OCI-LY7 (cell line): ENCODE data around the gene EXOC3L2. TPM values are rescaled to one million over a fixed set of nuclear protein-coding genes. Genes with fewer than 3 reads are reported as not detected.

Experiments
- Bru-seq: library from RNA; stranded (reverse); fragments of 400-500 nt; gene quantifications from one replicate; lab custom pipeline; 2021; lab: Mats Ljungman, UMichigan
- BruChase-seq, 2 experiments: library from RNA; stranded (reverse); fragments of 400-500 nt; gene quantifications; one replicate each; lab custom pipeline; 2021; lab: Mats Ljungman, UMichigan
- BruUV-seq: library from RNA; stranded (reverse); fragments of 400-500 nt; replicated peaks from 2 replicates; lab custom pipeline; 2021; lab: Mats Ljungman, UMichigan
- CTCF ChIA-PET: fragments of 300-600 bp; sonication (Branson Sonifier 250); formaldehyde crosslinking; loops from one replicate; lab custom pipeline; 2022; ENCODE audit warnings: antibody characterized with exemption; ENCODE audit not compliant: unreplicated experiment; lab: Charles Lee
- POLR2A ChIA-PET: fragments of 300-600 bp; sonication (Branson Sonifier 250); formaldehyde crosslinking; loops from one replicate; lab custom pipeline; 2022; ENCODE audit warnings: antibody characterized with exemption; lab: Charles Lee
- DNase-seq: peaks from one replicate; pipeline ENCODE4 v3.0.0-alpha.2; 2015; ENCODE audit warnings: low spot score
- H2AFZ ChIP-seq: fragments of 200-600 bp; sonication (generic), shearing (Covaris generic); 2 replicates; pipeline ENCODE4 v1.6.1; 2014; ENCODE audit warnings: mild to moderate bottlenecking, antibody characterized with exemption, low read length, moderate library complexity
- H3K27ac ChIP-seq: fragments of 200-600 bp; sonication (generic); 2 replicates; pipeline ENCODE4 v1.5.1; 2014; ENCODE audit warnings: mixed run types, low read depth, mild to moderate bottlenecking, moderate library complexity, low read length, inconsistent platforms; ENCODE audit not compliant: poor library complexity, severe bottlenecking
- H3K36me3 ChIP-seq: fragments of 200-600 bp; sonication (generic); 2 replicates; pipeline ENCODE4 v1.6.1; 2014; ENCODE audit warnings: mild to moderate bottlenecking, antibody characterized with exemption, low read length, moderate library complexity, mixed read lengths; ENCODE audit not compliant: insufficient read depth
- H3K4me1 ChIP-seq: fragments of 200-600 bp; sonication (generic); 2 replicates; pipeline ENCODE4 v1.5.1; 2014; ENCODE audit warnings: mild to moderate bottlenecking, low read length; ENCODE audit not compliant: insufficient read depth, poor library complexity, severe bottlenecking
- H3K4me2 ChIP-seq: fragments of 200-600 bp; sonication (generic); 2 replicates; pipeline ENCODE4 v1.6.1; 2014; ENCODE audit warnings: mild to moderate bottlenecking, low read length
- H3K4me3 ChIP-seq: fragments of 200-600 bp; sonication (generic); 2 replicates; pipeline ENCODE4 v1.5.1; 2014; ENCODE audit warnings: mild to moderate bottlenecking, low read depth, low read length; ENCODE audit not compliant: poor library complexity, severe bottlenecking
- H3K79me2 ChIP-seq: fragments of 200-600 bp; sonication (generic); 2 replicates; pipeline ENCODE4 v1.6.1; 2016; ENCODE audit warnings: low read depth, mild to moderate bottlenecking, low read length, moderate library complexity, mixed read lengths; ENCODE audit not compliant: insufficient read depth
- H3K9me2 ChIP-seq: fragments of 200-600 bp; sonication (generic); 2 replicates; pipeline ENCODE4 v1.6.1; 2016; ENCODE audit warnings: mild to moderate bottlenecking, low read length, mixed read lengths; ENCODE audit not compliant: insufficient read depth
- H3K9me3 ChIP-seq: fragments of 200-600 bp; sonication (generic); 2 replicates; pipeline ENCODE4 v1.6.1; 2014; ENCODE audit warnings: mild to moderate bottlenecking, mixed run types, low read length, mixed read lengths
- H4K20me1 ChIP-seq: fragments of 200-600 bp; sonication (generic); 2 replicates; pipeline ENCODE4 v1.6.1; 2014; ENCODE audit warnings: mild to moderate bottlenecking, antibody characterized with exemption, low read length, moderate library complexity, mixed read lengths; ENCODE audit not compliant: insufficient read depth
- CTCF ChIP-seq: fragments of 200-600 bp; sonication (generic); conservative IDR thresholded peaks from 2 replicates; pipeline ENCODE4 v1.5.1; 2014; ENCODE audit warnings: mild to moderate bottlenecking, antibody characterized with exemption, low read length, moderate library complexity, mixed read lengths
- EZH2phosphoT487 ChIP-seq: fragments of 200-600 bp; sonication (generic); IDR thresholded peaks from 2 replicates; pipeline ENCODE4 v1.6.1; 2018; ENCODE audit warnings: low read depth, borderline replicate concordance, mild to moderate bottlenecking, mixed run types, antibody characterized with exemption, low read length, moderate library complexity, mixed read lengths
- intact Hi-C: fragments of 100-400 bp; cut with micrococcal nuclease; formaldehyde crosslinking; loops from one replicate; pipeline ENCODE4 v1.10.0; 2022; ENCODE audit not compliant: unreplicated experiment
- long read RNA-seq: library from polyadenylated mRNA; stranded (forward); transcript quantifications from one replicate; pipeline ENCODE4 v2.0.0, GENCODE V29; 2022
- total RNA-seq, 2 experiments: library from RNA; depleted of rRNA in 1 of 2; stranded (reverse); fragments of >200 nt in 1 of 2; shearing (Covaris generic) in 1 of 2; gene quantifications; 2 replicates each; pipeline ENCODE4 v1.2.3, GENCODE V29; 2014 to 2022

Gene EXOC3L2
- not detected in 2 replicates for total RNA-seq (2014; rRNA removed; shearing (Covaris generic))
- total RNA-seq (2022) = not detected in 2 replicates
- Bru-seq, nascent RNA = not detected
- percentile 5 among the genes with signal in this experiment for BruChase-seq, experiment 1, labeled RNA remaining after a 6-hour chase
- BruChase-seq, experiment 2, labeled RNA remaining after a 2-hour chase = not detected
- long read RNA-seq, partial matches to known transcripts = 0 of 1 reads
- long read RNA-seq, other reads (novel, unspliced or antisense) = 1 of 1 reads

GRCh38 chr19:45245334-45245787, at the start of gene EXOC3L2:
EXOC3L2 (minus strand) TSS chr19:45245407; CDS start chr19:45239045, 6,362 bp downstream.
- Histone ChIP-seq H4K20me1 (no peaks in the 10 kb centered on the region), H3K4me3 (no peak within 1 kb of the TSS), H3K4me1 (peaks cover 9% of the 10 kb centered on the region), H3K9me3 (no peaks in the 10 kb centered on the region), H3K9me2 (no peaks in the 10 kb centered on the region), H3K79me2 (no peaks in the 10 kb centered on the region), H2AFZ (no peak within 1 kb of the TSS), H3K36me3 (no peaks in the 10 kb centered on the region), H3K4me2 (no peak within 1 kb of the TSS), H3K27ac (no peak within 1 kb of the TSS)
- CTCF ChIA-PET = no interaction called here
- POLR2A ChIA-PET = no interaction called here
- no TSS peak for BruUV-seq
- intact Hi-C loops = no loop called here
- no peak for TF ChIP-seq CTCF
- no peak for DNase-seq

- TF ChIP-seq CTCF = no peak
- TF ChIP-seq EZH2phosphoT487 = no peak
These were observed 49.3 kb upstream of the EXOC3L2 start for GRCh38 chr19:45294291-45295029.

More at GRCh38 chr19:45294291-45295029, 49.3 kb upstream of the EXOC3L2 start:
- H2AFZ ChIP-seq = no peak overlapping the region
- no peak overlapping the region for H3K27ac ChIP-seq
- ChIA-PET CTCF (interaction anchor here (0.6 kb wide), 1 partner anchor 14 kb away, joined by 3 read pairs; no protein-coding TSS in a partner anchor), POLR2A (no interaction called here)
- no peak overlapping the region for H3K4me3 ChIP-seq
- H4K20me1 ChIP-seq = no peaks in the 10 kb centered on the region; the same call in 1 of the 2 replicates
- H3K9me2 ChIP-seq = no peaks in the 10 kb centered on the region
- H3K36me3 ChIP-seq = peaks cover 15% of the 10 kb centered on the region
- H3K9me3 ChIP-seq = no peaks in the 10 kb centered on the region
- intact Hi-C loops = no loop called here
- no peak for DNase-seq
- no TSS peak for BruUV-seq
- no peaks in the 10 kb centered on the region for H3K79me2 ChIP-seq
- no peaks in the 10 kb centered on the region for H3K4me1 ChIP-seq
- no peak overlapping the region for H3K4me2 ChIP-seq
